ENCODE data around the gene ATP2A3.

Gene ATP2A3

GRCh38 chr17:3911271-3912053, 52.8 kb downstream of the ATP2A3 start:
- H3K4me1 Mint-ChIP-seq, result peaks cover 23% of the 10 kb centered on the region
- H3K27me3 Mint-ChIP-seq (ENCODE audit: low read depth, poor library complexity), result peaks cover 16% of the 10 kb centered on the region
- DNase-seq, result no peak
- H3K27ac Mint-ChIP-seq, result no peak overlapping the region
- no peaks in the 10 kb centered on the region for H3K9me3 Mint-ChIP-seq
- H3K36me3 Mint-ChIP-seq (ENCODE audit: low read depth), result no peaks in the 10 kb centered on the region
- no peak for TF ChIP-seq CTCF (IDR thresholded peaks at IDR 0.05)
- no peak overlapping the region for H3K4me3 Mint-ChIP-seq

- no peaks in the 10 kb centered on the region for H3K9me3 Mint-ChIP-seq
- no peak for TF ChIP-seq CTCF (IDR thresholded peaks at IDR 0.05)
- no peak overlapping the region for H3K27ac Mint-ChIP-seq
- H3K27me3 Mint-ChIP-seq (ENCODE audit: low read depth, poor library complexity), result peaks cover 16% of the 10 kb centered on the region
- DNase-seq, result no peak
- no peak overlapping the region for H3K4me3 Mint-ChIP-seq
- H3K36me3 Mint-ChIP-seq (ENCODE audit: low read depth), result no peaks in the 10 kb centered on the region
- H3K4me1 Mint-ChIP-seq, result peaks cover 23% of the 10 kb centered on the region
These were observed 53.6 kb downstream of the ATP2A3 start for GRCh38 chr17:3910420-3911270.

GRCh38 chr17:3909257-3909656, 55.0 kb downstream of the ATP2A3 start:
- no peak for TF ChIP-seq CTCF (IDR thresholded peaks at IDR 0.05)
- H3K27ac Mint-ChIP-seq, result peak overlapping the region; percentile 11
- no peaks in the 10 kb centered on the region for H3K36me3 Mint-ChIP-seq (ENCODE audit: low read depth)
- no peaks in the 10 kb centered on the region for H3K9me3 Mint-ChIP-seq
- no peak overlapping the region for H3K4me3 Mint-ChIP-seq
- H3K27me3 Mint-ChIP-seq (ENCODE audit: low read depth, poor library complexity), result peaks cover 16% of the 10 kb centered on the region
- peaks cover 23% of the 10 kb centered on the region for H3K4me1 Mint-ChIP-seq
- no peak for DNase-seq

- no peak for DNase-seq
- no peaks in the 10 kb centered on the region for H3K36me3 Mint-ChIP-seq (ENCODE audit: low read depth)
- no peak for TF ChIP-seq CTCF (IDR thresholded peaks at IDR 0.05)
- no peak overlapping the region for H3K4me3 Mint-ChIP-seq
- no peak overlapping the region for H3K27ac Mint-ChIP-seq
- H3K4me1 Mint-ChIP-seq, result peaks cover 22% of the 10 kb centered on the region
- H3K9me3 Mint-ChIP-seq, result no peaks in the 10 kb centered on the region
- H3K27me3 Mint-ChIP-seq (ENCODE audit: low read depth, poor library complexity), result peaks cover 14% of the 10 kb centered on the region
These were observed 56.6 kb downstream of the ATP2A3 start for GRCh38 chr17:3907483-3908216.

- H3K4me1 Mint-ChIP-seq, result peaks cover 21% of the 10 kb centered on the region
- no peak overlapping the region for H3K4me3 Mint-ChIP-seq
- no peaks in the 10 kb centered on the region for H3K9me3 Mint-ChIP-seq
These were observed 57.4 kb downstream of the ATP2A3 start for GRCh38 chr17:3906881-3907280.

More at GRCh38 chr17:3906881-3907280, 57.4 kb downstream of the ATP2A3 start:
- no peak overlapping the region for H3K27ac Mint-ChIP-seq
- H3K36me3 Mint-ChIP-seq (ENCODE audit: low read depth), result no peaks in the 10 kb centered on the region
- DNase-seq, result no peak
- H3K27me3 Mint-ChIP-seq (ENCODE audit: low read depth, poor library complexity), result peaks cover 14% of the 10 kb centered on the region
- no peak for TF ChIP-seq CTCF (IDR thresholded peaks at IDR 0.05)
